Measurements from ENCODE around the gene KAZN.

Gene KAZN

GRCh38 chr1:14636897-14637632, 38.6 kb downstream of the KAZN start:
- Mint-ChIP-seq H3K36me3 (no peaks in the 10 kb centered on the region), H3K9me3 (peaks cover 5% of the 10 kb centered on the region), H3K4me1 (no peaks in the 10 kb centered on the region), H3K4me3 (no peak overlapping the region), H3K27ac (no peak overlapping the region)
- DNase-seq (ENCODE audit: low spot score in 2 of 2) (no peak), ATAC-seq (no peak)

GRCh38 chr1:14639291-14640050, 41.0 kb downstream of the KAZN start:
- H3K9me3 Mint-ChIP-seq: peaks cover 8% of the 10 kb centered on the region
- DNase-seq (ENCODE audit: low spot score in 2 of 2): no peak
- no peak overlapping the region for H3K27ac Mint-ChIP-seq
- no peaks in the 10 kb centered on the region for H3K4me1 Mint-ChIP-seq
- no peak overlapping the region for H3K4me3 Mint-ChIP-seq
- ATAC-seq: no peak
- H3K36me3 Mint-ChIP-seq: no peaks in the 10 kb centered on the region

GRCh38 chr1:14642712-14643111, 44.2 kb downstream of the KAZN start:
- ATAC-seq (no peak), DNase-seq (ENCODE audit: low spot score in 2 of 2) (no peak)
- Mint-ChIP-seq H3K4me3 (no peak overlapping the region), H3K4me1 (no peaks in the 10 kb centered on the region), H3K27ac (no peak overlapping the region), H3K9me3 (peaks cover 6% of the 10 kb centered on the region), H3K36me3 (no peaks in the 10 kb centered on the region)

- H3K4me3 Mint-ChIP-seq: no peak overlapping the region
- ATAC-seq (no peak), DNase-seq (ENCODE audit: low spot score in 2 of 2) (no peak)
- H3K4me1 Mint-ChIP-seq: no peaks in the 10 kb centered on the region
- no peaks in the 10 kb centered on the region for H3K36me3 Mint-ChIP-seq
- H3K27ac Mint-ChIP-seq: no peak overlapping the region
- peaks cover 3% of the 10 kb centered on the region for H3K9me3 Mint-ChIP-seq
Observed at GRCh38 chr1:14646973-14647372, 48.5 kb downstream of the KAZN start.

GRCh38 chr1:14647777-14648176, 49.3 kb downstream of the KAZN start:
- ATAC-seq (no peak), DNase-seq (ENCODE audit: low spot score in 2 of 2) (no peak)
- Mint-ChIP-seq H3K4me1 (no peaks in the 10 kb centered on the region), H3K9me3 (peaks cover 3% of the 10 kb centered on the region), H3K36me3 (no peaks in the 10 kb centered on the region), H3K4me3 (no peak overlapping the region), H3K27ac (no peak overlapping the region)

GRCh38 chr1:14648391-14648790, 49.9 kb downstream of the KAZN start:
- Mint-ChIP-seq H3K9me3 (peaks cover under 1% of the 10 kb centered on the region), H3K27ac (no peak overlapping the region), H3K4me1 (no peaks in the 10 kb centered on the region), H3K4me3 (no peak overlapping the region), H3K36me3 (no peaks in the 10 kb centered on the region)
- DNase-seq (ENCODE audit: low spot score in 2 of 2) (no peak), ATAC-seq (no peak)

GRCh38 chr1:14648896-14649855, 50.7 kb downstream of the KAZN start:
- Mint-ChIP-seq H3K9me3 (no peaks in the 10 kb centered on the region), H3K36me3 (no peaks in the 10 kb centered on the region), H3K4me1 (no peaks in the 10 kb centered on the region), H3K27ac (no peak overlapping the region), H3K4me3 (no peak overlapping the region)
- ATAC-seq (no peak), DNase-seq (ENCODE audit: low spot score in 2 of 2) (no peak)

- no peaks in the 10 kb centered on the region for H3K9me3 Mint-ChIP-seq
- H3K4me1 Mint-ChIP-seq: no peaks in the 10 kb centered on the region
- DNase-seq (ENCODE audit: low spot score in 2 of 2) (no peak), ATAC-seq (no peak)
- no peak overlapping the region for H3K4me3 Mint-ChIP-seq
- no peaks in the 10 kb centered on the region for H3K36me3 Mint-ChIP-seq
- no peak overlapping the region for H3K27ac Mint-ChIP-seq
Observed at GRCh38 chr1:14649976-14650375, 51.5 kb downstream of the KAZN start.

GRCh38 chr1:14650951-14651350, 52.5 kb downstream of the KAZN start:
- Mint-ChIP-seq H3K4me3 (no peak overlapping the region), H3K27ac (no peak overlapping the region), H3K9me3 (no peaks in the 10 kb centered on the region), H3K36me3 (no peaks in the 10 kb centered on the region), H3K4me1 (no peaks in the 10 kb centered on the region)
- no peak for DNase-seq (ENCODE audit: low spot score in 2 of 2)
- ATAC-seq: no peak

- ATAC-seq (no peak), DNase-seq (ENCODE audit: low spot score in 2 of 2) (no peak)
- Mint-ChIP-seq H3K36me3 (no peaks in the 10 kb centered on the region), H3K27ac (no peak overlapping the region), H3K4me1 (no peaks in the 10 kb centered on the region), H3K9me3 (no peaks in the 10 kb centered on the region), H3K4me3 (no peak overlapping the region)
Observed at GRCh38 chr1:14652840-14653239, 54.4 kb downstream of the KAZN start.

GRCh38 chr1:14653461-14653960, 55.0 kb downstream of the KAZN start:
- ATAC-seq (no peak), DNase-seq (ENCODE audit: low spot score in 2 of 2) (no peak)
- Mint-ChIP-seq H3K9me3 (no peaks in the 10 kb centered on the region), H3K4me1 (no peaks in the 10 kb centered on the region), H3K4me3 (no peak overlapping the region), H3K36me3 (no peaks in the 10 kb centered on the region), H3K27ac (no peak overlapping the region)

- no peaks in the 10 kb centered on the region for H3K4me1 Mint-ChIP-seq
- no peak overlapping the region for H3K27ac Mint-ChIP-seq
- H3K9me3 Mint-ChIP-seq: no peaks in the 10 kb centered on the region
- H3K36me3 Mint-ChIP-seq: no peaks in the 10 kb centered on the region
- no peak overlapping the region for H3K4me3 Mint-ChIP-seq
- ATAC-seq (no peak), DNase-seq (ENCODE audit: low spot score in 2 of 2) (no peak)
Observed at GRCh38 chr1:14654554-14654953, 56.1 kb downstream of the KAZN start.

GRCh38 chr1:14655385-14655784, 56.9 kb downstream of the KAZN start:
- Mint-ChIP-seq H3K36me3 (no peaks in the 10 kb centered on the region), H3K27ac (no peak overlapping the region), H3K9me3 (no peaks in the 10 kb centered on the region), H3K4me3 (no peak overlapping the region), H3K4me1 (no peaks in the 10 kb centered on the region)
- DNase-seq (ENCODE audit: low spot score in 2 of 2): no peak
- no peak for ATAC-seq

GRCh38 chr1:14656384-14656937, 58.0 kb downstream of the KAZN start:
- Mint-ChIP-seq H3K4me3 (no peak overlapping the region), H3K4me1 (no peaks in the 10 kb centered on the region), H3K36me3 (no peaks in the 10 kb centered on the region), H3K9me3 (no peaks in the 10 kb centered on the region), H3K27ac (no peak overlapping the region)
- ATAC-seq (no peak), DNase-seq (ENCODE audit: low spot score in 2 of 2) (no peak)

- H3K4me3 Mint-ChIP-seq: no peak overlapping the region
- H3K36me3 Mint-ChIP-seq: no peaks in the 10 kb centered on the region
Observed at GRCh38 chr1:14658642-14659041, 60.2 kb downstream of the KAZN start.

More at GRCh38 chr1:14658642-14659041, 60.2 kb downstream of the KAZN start:
- DNase-seq (ENCODE audit: low spot score in 2 of 2) (no peak), ATAC-seq (no peak)
- no peak overlapping the region for H3K27ac Mint-ChIP-seq
- no peaks in the 10 kb centered on the region for H3K9me3 Mint-ChIP-seq
- H3K4me1 Mint-ChIP-seq: no peaks in the 10 kb centered on the region
